ENCODE data around the gene KBTBD2.

- TF ChIP-seq CTCF (IDR thresholded peaks at IDR 0.05; ENCODE audit: borderline replicate concordance, extremely low read depth, low read length, poor library complexity, severe bottlenecking) (no peak), EZH2 (IDR thresholded peaks at IDR 0.05; ENCODE audit: borderline replicate concordance, low read depth, low read length, severe bottlenecking) (no peak)
These were observed 3.1 kb downstream of the KBTBD2 start for GRCh38 chr7:32888505-32888904.
